TTC549 (cell line): Measurements from ENCODE around the gene SETD2.
"Not testable (repeated sequence)": the region's sequence is repeated elsewhere in the genome, so short reads cannot be mapped to it uniquely, and the experiment has no call there.

Experiments
- FAIRE-seq: peaks from 2 replicates; lab custom pipeline; 2012; peaks lifted over from hg19 to GRCh38; lab: Jason Lieb, UNC

The SETD2 gene

GRCh38 chr3:47034868-47035489, 128.9 kb downstream of the SETD2 start:
- no peak for FAIRE-seq

GRCh38 chr3:47031041-47031440, 132.9 kb downstream of the SETD2 start:
- FAIRE-seq = not testable (repeated sequence)

- no peak for FAIRE-seq
Measured at GRCh38 chr3:47028667-47029066, 135.2 kb downstream of the SETD2 start.

- no peak for FAIRE-seq
Measured at GRCh38 chr3:47028146-47028545, 135.8 kb downstream of the SETD2 start.

GRCh38 chr3:47026432-47026831, 137.5 kb downstream of the SETD2 start:
- not testable (repeated sequence) for FAIRE-seq

- no peak for FAIRE-seq
Measured at GRCh38 chr3:47024932-47025331, 139.0 kb downstream of the SETD2 start.

GRCh38 chr3:47022641-47023071, 141.3 kb downstream of the SETD2 start:
- no peak for FAIRE-seq

- FAIRE-seq = no peak
Measured at GRCh38 chr3:47020311-47020710, 143.6 kb downstream of the SETD2 start.

GRCh38 chr3:47019201-47019600, 144.7 kb downstream of the SETD2 start:
- FAIRE-seq = no peak

GRCh38 chr3:47018269-47018611, 145.7 kb downstream of the SETD2 start:
- no peak for FAIRE-seq

- FAIRE-seq = no peak
Measured at GRCh38 chr3:47017504-47018268, 146.2 kb downstream of the SETD2 start.

- no peak for FAIRE-seq
Measured at GRCh38 chr3:47016934-47017435, 146.9 kb downstream of the SETD2 start.

- no peak for FAIRE-seq
Measured at GRCh38 chr3:47016086-47016933, 147.6 kb downstream of the SETD2 start.

GRCh38 chr3:47015151-47015550, 148.8 kb downstream of the SETD2 start:
- FAIRE-seq = no peak

- FAIRE-seq = no peak
Measured at GRCh38 chr3:47014036-47014435, 149.9 kb downstream of the SETD2 start.

GRCh38 chr3:47013231-47013630, 150.7 kb downstream of the SETD2 start:
- FAIRE-seq = no peak

- FAIRE-seq = no peak
Measured at GRCh38 chr3:47012342-47013230, 151.3 kb downstream of the SETD2 start.

- no peak for FAIRE-seq
Measured at GRCh38 chr3:47011371-47011770, 152.5 kb downstream of the SETD2 start.

- no peak for FAIRE-seq
Measured at GRCh38 chr3:47010910-47011309, 153.0 kb downstream of the SETD2 start.

- no peak for FAIRE-seq
Measured at GRCh38 chr3:47010111-47010712, 153.7 kb downstream of the SETD2 start.
